HG03521 (cell line): ENCODE data around the gene RASGEF1C.

Experiments used
- ATAC-seq: cut with Tn5 transposase; IDR thresholded peaks from one replicate; pipeline ENCODE4 v1.9.1; 2021; ENCODE audit warnings: mild to moderate bottlenecking, moderate library complexity; ENCODE audit not compliant: unreplicated experiment

The RASGEF1C gene

DNA sequence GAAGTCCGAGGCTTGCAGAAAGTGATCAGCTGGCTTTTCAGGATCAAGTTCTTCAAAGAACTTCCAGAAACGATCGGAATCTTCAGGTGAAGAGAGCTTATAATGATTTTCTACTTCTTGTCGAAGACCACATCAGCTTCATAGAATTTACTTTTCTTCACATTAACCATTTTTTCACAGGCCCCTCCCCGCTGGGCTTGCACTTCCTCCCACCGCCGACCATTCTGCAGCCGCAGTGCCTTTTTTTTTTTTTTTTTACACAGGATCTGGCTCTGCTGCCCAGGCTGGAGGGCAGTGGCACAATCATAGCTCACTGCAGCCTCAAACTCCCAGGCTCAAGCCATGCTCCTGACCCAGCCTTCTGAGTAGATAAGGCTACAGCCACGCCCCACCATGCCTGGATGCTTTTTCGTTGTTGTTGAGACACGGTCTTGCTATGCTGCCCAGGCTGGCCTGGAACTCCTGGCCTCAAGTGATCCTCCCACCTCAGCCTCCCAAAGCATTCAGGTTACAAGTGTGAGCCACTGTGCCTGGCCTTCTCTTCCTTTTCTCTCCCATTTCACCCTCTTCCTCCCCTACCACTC, 122.1 kb downstream of the RASGEF1C start:
- ATAC-seq = no peak

DNA sequence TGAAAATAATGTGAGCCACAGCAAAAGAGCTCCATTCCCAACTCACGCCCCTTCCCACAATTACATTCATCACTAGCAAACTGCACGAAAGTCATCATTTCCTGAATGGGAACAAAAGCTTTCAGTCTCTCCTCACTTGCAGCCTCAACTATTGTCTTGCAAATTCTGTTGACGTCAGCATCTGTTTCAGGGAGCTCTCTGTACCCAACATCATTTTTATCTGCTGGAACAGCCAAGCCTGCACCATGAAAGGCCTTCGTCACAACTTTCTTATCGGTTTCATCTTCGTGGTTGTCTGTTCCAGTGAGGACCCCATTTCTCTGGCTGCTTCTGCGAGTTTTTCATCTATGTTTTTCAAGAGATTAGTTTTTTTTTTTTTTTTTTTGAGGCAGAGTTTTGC, 123.2 kb downstream of the RASGEF1C start:
- no peak for ATAC-seq

DNA sequence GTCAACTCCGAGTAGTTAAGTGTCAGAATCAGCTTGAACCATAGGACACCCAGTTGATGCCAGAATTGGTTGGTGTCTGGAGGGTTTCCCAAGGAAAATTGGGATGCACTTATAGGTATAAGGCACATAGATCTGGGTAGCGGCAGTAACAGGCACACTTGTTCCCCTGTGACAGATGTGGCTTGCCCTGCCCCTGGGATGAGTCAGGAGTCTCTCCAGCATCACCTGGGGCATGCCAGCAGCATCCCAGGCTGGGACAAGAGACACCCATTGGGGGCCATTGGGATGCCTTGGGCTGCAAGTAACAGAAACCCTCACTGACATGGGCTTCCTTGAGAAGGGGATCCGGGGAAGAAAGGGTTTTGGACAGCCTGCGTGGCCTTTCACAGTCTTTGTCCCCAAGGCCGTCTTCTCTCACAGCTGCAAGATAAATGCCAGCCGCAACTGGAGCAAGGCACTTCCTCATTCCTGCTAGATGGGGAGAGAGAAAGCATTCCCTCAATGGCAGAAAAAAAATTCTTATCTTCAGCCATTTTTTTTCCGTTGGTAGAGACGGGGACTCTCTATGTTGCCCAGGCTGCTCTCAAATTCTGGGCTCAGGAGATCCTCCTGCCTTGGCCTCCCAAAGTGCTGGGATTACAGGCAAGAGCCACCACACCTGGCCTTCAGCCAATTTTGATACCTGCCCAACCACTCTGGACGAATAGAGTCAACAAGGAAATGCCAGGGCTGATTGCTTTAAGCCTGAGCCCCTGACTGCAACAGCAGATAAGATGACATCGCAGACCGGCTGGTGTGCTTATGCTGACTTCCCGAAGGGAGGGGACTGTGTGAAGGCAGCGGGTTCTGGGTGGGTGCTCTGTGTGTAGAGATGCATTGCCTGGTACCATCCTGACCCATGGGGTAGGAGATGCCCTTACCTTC, 124.1 kb downstream of the RASGEF1C start:
- ATAC-seq = no peak

DNA sequence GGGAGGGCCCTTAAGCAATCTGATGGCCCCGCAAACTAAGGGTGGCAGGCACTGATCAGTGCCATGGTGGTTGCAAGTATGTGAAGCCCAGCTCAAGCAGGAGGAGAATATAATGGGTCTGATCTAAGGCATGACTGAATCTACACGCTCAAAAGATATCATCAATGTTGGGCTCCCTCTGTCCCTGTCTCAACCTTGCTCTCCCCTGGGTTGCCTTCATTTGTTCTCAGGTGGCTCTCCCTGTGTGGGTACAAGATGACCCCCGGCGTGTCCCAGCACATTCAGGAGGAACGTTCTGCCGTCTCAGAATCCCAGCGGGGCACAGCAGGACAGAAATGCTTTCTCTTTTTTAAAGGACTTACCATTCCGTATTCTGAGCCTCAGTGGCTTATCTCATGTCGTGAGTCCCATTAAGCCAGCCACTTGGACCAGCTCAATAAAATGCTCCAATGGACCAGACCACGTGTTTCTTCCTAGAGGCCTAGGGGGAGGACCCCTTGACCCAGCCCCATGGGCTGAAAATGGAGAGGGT, 125.4 kb downstream of the RASGEF1C start:
- no peak for ATAC-seq

DNA sequence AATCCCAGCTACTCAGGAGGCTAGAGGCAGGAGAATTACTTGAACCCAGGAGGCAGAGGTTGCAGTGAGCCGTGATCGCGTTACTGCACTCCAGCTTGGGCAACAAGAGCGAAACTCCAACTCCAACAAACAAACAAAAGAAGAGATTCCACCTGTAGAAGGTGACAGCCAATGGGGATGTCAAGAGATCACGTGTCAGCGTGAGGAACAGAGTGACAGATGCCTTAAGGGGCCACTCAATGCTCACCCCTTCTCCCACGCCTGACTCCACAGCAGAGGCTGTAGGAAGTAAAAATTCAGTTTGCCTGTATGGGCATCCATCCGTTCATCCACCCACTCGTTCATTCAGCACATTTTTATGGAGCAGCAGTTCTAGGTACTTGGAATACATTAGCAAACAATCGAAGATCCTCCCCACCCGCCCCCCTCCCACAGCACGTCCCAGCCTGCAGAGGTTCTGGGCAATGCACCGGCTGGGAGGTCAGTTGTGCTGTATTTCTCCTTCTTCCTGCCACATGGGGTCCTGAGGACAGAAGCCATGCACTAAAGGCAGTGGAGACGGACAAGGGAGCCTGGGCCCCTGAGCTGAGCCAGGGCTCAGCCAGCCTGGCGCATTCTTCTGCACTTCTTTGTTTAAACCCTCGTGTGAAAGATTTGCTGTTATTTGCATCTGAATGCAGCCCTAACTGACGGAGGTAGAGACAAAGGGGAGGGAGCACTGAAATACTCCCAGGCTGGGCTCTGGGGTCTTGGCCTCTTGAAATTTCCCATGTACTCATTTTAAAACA, 126.2 kb downstream of the RASGEF1C start:
- no peak for ATAC-seq

DNA sequence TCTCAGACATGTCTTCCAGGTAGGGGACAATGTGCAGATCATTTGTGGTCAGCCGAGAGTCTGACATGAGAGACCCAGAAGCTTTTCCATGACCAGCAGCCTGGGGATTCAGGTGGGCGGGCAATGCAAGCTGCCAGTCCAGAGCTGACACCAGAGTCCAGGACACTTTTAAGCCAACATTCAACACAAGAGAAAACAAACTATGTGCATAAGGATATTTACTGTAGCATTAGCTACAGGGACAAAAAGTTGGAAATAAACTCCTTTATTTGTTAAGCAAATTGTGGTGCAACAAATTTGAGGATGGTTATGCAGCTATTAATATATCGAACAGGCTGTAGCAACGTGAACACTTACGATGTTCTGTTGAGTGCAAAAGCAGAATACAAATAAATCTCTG, 127.5 kb downstream of the RASGEF1C start:
- ATAC-seq = no peak

DNA sequence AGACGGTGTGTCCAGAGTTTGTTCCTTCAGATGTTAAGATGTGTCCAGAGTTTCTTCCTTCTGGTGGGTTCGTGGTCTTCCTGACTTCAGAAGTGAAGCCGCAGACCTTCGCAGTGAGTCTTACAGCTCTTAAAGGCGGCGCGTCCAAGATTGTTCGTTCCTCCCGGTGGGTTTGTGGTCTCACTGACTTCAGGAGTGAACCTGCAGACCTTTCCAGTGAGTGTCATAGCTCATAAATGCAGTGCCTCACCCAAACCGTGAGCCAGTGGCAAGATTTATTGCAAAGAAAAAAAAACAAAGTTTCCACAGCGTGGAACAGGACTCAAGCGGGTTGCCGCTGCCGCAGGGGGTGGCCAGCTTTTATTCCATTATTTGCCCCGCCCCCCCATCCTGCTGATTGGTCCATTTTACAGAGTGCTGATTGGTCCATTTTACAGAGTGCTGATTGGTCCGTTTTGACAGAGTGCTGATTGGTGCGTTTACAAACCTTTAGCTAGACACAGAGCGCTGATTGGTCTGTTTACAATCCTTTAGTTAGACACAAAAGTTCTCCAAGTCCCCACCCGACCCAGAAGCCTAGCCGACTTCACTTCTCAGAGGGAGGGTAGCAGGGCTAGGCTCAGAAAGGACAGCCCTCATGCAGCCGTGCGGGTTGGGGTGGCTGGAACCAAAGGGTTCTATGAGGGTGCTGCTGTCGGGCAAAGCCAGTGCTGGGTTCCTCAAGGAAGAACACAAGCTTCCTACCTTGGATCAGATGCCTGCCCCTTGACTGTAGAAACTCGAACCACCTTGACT, 128.3 kb downstream of the RASGEF1C start:
- ATAC-seq = no peak

DNA sequence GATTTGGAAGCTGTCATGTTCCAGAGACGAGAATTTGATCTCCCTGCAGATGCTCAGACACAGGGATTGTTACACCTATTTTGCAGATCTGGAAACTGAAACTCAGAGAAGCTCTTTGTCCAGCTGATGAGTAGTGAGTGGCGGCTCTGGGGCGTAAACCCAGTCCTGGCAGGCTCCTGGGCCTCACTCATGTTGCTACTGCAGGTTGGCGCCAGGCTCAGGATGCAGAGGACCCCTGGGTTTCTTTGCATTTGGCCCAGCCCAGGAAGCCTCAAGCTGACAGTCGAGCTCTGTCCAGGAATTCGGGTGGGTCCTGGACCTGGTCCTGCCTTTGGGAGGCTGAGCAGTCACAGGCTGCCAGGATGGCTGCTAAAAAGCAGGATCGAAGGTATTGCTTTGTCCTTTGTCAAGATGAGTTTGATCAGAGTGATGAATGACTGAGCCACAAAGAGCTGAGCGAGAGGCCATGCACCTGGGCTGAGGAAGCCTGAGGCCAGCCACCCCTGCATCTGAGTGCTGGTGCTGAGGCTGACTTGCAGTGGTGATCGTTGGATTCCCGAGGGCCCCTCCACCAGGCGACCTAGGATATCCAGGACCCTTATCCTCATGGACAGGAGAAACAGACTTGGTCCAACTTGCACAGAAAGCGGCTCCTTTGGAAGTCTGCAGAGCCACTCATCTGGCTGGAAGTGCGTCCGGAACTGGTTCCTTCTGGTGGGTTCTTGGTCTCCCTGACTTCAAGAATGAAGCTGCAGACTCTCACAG, 129.1 kb downstream of the RASGEF1C start:
- no peak for ATAC-seq

DNA sequence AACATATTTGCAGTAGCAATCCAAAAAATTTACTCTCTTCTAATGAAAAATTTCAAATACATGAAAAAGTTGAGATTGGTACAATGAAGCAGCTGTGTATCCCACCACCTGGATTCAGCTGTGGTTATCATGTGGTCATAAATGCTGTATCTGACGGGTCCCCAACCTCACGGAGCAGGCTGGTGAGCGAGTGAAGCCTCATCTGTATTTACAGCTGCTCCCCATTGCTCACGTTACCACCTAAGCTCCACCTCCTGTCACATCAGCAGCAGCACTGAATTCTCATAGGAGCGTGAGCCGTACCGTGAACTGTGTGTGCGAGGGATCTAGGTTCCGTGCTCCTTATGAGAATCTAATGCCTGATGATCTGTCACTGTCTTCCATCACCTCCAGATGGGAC, 130.7 kb downstream of the RASGEF1C start:
- no peak for ATAC-seq

DNA sequence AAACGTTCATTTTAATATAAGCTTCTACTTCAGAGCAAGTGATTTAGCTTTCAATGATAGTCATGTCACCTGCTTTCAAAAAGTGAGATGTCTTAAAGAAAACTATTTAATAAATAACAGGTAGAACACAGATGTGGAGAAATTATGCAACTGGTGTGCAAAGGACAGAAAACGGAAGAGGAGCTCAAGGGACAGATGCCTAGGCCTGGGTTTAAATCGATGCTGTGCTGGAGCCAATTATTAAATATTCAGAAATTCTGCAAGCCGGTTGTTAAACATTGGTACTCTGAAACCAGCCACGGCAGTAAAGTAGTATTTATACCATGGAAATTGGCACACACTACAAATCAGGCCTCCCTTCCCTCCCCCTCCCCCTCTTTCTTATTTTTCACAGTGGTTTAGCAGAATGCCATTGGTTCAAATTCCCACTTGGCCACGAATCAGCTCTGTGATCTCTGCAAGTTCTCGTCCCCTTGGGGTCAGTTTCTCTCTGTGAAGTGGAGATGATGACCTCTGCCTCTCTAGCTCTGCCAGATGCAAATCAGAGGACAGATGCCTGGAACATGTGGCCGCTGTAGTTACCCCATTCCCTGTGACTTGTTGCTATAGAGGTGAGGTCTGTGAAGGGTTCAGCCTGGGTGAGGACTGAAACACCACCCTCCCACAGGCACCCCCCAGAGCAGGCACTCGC, 131.3 kb downstream of the RASGEF1C start:
- no peak for ATAC-seq

DNA sequence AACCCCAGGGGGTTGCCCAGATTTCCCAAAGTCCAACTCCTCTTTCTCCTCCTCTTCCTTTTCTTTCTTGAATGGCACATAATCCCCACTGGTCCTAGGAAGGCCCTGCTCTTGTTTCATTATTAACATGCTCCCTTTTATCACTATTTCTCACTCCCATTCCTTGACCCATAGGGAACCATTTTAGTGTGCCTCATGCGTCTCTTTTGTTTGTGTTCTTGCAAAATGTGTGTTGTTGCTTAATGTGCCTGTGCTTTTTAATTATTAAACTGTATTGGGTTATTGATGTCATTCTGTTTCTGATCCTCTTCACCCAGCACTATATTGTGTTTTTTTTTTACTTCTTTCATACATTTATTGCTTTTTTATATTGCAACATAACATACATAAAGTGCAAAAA, 133.3 kb downstream of the RASGEF1C start:
- ATAC-seq = no peak

DNA sequence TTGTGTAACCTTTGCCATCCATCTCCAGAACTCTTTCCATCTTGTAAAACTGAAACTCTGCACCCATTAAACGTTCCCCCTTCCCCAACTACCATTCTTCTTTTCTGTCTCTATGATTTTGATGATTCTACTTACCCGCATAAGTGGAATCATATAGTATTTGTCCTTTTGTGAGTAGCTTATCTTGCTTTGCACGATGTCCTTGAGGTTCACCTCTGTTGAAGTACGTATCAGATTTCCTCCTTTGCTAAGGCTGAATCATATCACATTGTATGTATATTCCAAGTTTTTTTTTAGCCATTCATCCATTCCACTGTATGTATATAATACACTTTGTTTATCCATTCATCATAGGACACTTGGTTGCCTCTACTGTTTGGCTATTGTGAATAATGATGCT, 134.5 kb downstream of the RASGEF1C start:
- no peak for ATAC-seq

DNA sequence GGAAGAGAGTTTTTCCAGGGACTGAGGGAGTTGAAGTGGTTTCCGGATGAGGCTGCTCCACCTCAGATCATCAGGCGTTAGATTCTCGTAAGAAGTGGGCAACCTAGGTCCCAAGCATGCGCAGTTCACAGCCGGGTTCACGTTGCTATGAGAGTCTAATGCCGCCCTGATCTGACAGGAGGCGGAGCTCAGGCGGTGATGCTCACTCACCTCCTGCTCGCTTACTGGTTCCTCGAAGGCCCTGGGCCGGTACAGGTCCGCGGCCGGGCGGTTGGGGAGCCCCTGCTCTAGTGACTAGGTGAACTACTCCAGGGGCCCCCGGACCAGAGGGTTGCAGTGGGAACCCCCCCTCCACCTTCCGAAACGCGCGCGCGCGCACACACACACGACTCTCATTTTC, 136.5 kb downstream of the RASGEF1C start:
- no peak for ATAC-seq

DNA sequence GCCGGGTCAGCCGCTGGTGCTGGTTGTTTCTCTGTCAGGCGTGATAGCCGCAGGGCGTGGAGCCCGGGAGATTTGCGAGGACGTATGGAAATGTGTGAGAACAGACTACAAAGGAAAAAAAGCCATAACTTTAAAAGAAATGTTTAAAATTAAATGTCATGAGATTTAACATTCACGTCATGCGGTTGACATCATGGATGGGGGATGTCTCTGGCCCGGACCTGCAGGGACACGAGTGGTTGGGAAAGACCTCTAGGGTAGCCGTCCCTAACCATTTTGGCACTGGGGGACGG, 136.8 kb downstream of the RASGEF1C start:
- ATAC-seq = no peak

DNA sequence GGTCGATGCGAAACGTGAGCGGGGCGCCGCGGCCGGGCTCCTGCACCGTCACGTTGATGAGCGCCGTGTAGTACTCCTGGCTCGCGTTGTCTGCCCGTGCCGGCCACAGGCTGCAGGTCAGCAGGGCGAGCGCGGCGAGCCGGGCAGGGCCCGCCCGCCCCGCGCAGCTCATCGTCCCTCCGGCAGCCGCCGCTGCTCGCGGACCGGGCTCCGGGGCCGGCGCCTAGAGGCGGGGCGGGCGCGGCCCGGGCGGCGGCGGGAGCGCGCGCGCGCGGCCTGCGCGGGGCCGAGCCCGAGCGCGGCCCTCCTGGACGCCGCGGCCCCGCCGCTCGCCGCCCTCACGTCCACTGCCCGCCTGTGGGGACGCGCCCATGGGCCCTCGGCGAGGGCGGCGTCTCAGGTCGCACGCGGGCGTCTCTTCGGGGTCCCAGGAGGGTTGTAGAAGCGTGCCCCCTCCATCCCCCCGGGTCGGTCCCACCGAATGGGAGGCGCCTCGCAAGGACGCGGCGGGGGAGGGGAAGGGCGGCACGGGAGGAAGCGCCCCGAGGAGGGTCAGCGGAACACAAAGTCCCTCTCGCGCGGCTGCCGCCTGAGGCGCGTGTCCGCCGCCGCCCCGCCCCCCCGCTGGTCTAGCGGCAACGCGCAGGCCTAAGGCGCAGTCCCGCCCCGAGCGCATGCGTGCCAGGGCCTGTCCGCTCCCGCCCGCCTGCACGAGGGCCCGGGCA, 137.3 kb downstream of the RASGEF1C start, which contains the start of gene RNF130:
TSS of gene RNF130 (minus strand) at position 229 of the 725 bp plus-strand sequence. CDS start at position 172, 57 bp downstream.
- no peak for ATAC-seq

DNA sequence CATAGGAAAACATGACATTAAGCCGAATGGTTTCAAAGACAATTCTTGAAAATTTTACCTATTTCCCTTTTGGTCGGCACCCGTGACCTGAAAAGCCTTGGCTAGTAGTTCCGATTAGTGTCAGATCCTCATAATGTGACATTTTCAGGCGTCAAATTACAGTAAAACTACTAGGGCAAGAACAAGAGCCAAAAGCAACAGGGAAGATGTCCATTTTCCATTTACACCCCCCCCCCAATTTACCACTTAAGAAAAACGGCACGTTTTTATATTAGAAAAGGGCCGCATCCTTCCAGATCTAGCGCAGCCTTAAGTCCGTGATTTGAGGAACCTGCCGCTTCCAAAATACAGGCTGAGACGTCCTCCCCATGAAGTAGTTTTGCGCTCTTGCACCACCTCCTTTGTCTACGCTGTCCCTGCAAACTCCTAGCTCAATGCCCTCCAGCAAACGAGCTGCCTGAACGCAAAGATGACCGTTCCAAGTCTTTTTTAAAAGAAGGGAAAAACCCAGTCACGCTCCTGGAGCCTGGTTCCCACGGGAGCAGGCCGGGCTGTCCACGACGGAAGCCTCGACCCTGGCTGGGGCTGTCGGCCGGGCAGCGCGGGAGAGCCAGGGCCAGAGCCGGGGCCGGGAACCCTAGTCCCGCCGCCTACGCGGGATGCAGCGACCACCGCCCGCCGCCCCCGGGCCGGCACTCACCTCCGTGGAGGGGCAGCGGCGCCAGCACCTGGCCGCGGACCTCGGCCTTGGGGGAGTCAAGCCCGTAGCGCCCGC, 138.1 kb downstream of the RASGEF1C start:
- ATAC-seq = no peak

DNA sequence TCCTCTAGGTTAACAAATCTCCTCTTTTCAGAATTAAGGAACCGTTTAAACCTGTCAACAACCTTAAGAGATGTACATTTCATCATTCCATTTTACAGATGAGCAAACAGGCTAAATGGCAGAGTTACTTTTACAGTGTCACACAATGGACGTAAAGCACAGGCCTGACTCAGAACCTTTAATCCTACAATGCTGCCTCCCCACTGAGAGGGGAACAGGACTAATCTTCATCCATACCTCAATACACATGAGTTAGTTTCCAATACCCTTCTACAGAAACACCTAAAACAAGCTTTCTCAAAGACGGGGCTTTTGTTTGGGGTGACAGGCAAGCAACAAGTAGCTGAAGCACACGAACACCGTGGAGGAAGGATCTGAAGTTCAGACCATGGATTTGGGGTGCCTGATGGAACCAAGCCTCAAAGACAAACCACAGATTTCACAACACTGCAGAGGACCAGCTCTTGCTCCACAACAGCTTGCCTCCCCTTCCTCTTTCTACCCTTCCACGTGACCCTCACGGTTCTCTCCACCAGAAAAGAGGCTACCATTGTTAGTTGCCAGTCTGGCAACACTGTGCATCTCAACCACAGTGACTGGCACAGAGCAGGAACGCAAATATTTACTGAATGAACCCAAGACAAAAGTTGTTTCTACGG, 139.3 kb downstream of the RASGEF1C start:
- no peak for ATAC-seq
